IMR-90 (cell line): ENCODE data around the gene FXYD5.

ENCODE experiments used
- ELK1 ChIP-seq: fragments of 150-350 bp; IDR thresholded peaks from 2 replicates; pipeline ENCODE4 v1.6.1; 2016; ENCODE audit warnings: low read depth, mild to moderate bottlenecking, low read length, moderate library complexity, borderline replicate concordance
- FOS ChIP-seq: fragments of 150-350 bp; IDR thresholded peaks from 2 replicates; pipeline ENCODE4 v1.6.1; 2016; ENCODE audit warnings: low read depth, low read length
- MAFK ChIP-seq: IDR thresholded peaks from 2 replicates; pipeline ENCODE4 v1.6.1; 2012; ENCODE audit warnings: low read depth, low read length, improper control_type of control experiment
- MXI1 ChIP-seq: IDR thresholded peaks from 2 replicates; pipeline ENCODE4 v1.6.1; 2012; ENCODE audit warnings: low read depth, mild to moderate bottlenecking, low read length, moderate library complexity, borderline replicate concordance
- SMC3 ChIP-seq: fragments of 150-350 bp; IDR thresholded peaks from 2 replicates; pipeline ENCODE4 v1.6.1; 2016; ENCODE audit warnings: low read depth, mild to moderate bottlenecking, antibody characterized with exemption, low read length, moderate library complexity
- TF ChIP-seq, protein P1 (sequence below): conservative IDR thresholded peaks from 2 replicates; pipeline ENCODE4 v1.5.1; 2012; ENCODE audit warnings: mild to moderate bottlenecking, low read depth, low read length, improper control_type of control experiment

DNA sequence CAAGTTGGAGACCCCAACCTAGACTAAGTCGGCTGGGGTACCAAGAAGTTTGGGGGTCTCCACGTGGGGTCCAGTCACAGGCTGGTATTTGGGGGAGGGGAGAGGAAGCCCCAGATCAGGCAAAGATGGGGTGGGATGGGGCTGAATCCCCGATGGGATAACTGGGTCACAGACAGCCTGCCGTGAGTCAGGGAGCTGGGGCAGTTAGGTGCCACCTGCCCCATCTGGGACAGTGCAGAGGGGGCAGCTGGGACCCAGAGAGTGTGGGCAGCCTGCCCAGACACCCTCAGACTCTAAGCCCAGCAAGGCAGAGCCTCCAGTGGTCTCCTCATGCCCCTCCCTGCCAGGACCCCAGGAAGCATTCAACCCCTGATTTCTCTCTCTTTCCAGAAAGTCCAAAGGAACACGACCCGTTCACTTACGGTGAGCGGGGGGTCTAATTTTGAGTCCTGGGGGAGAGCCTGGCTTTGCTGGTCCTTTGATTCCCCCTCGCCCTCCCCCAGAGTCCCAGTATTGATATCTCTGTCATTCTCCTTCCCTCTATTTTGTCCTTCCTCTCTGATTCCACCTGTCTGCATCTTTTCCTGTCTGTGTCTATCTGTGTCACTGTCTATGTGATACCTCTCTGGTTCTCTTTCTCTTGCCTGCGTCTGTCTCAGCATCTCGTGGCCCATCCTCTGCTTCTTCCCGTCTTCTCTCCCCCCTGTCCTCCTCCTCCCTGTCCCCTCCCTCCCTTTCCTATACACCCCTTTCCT is 14.2 kb upstream of the FXYD5 start:
- TF ChIP-seq MXI1 (no peak), SMC3 (no peak), MAFK (no peak), FOS (no peak), ELK1 (no peak)
- TF ChIP-seq, protein P1, sequence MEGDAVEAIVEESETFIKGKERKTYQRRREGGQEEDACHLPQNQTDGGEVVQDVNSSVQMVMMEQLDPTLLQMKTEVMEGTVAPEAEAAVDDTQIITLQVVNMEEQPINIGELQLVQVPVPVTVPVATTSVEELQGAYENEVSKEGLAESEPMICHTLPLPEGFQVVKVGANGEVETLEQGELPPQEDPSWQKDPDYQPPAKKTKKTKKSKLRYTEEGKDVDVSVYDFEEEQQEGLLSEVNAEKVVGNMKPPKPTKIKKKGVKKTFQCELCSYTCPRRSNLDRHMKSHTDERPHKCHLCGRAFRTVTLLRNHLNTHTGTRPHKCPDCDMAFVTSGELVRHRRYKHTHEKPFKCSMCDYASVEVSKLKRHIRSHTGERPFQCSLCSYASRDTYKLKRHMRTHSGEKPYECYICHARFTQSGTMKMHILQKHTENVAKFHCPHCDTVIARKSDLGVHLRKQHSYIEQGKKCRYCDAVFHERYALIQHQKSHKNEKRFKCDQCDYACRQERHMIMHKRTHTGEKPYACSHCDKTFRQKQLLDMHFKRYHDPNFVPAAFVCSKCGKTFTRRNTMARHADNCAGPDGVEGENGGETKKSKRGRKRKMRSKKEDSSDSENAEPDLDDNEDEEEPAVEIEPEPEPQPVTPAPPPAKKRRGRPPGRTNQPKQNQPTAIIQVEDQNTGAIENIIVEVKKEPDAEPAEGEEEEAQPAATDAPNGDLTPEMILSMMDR, result no peak
